ENCODE data around the gene COL23A1. TPM values are rescaled to one million over a fixed set of nuclear protein-coding genes. Genes with fewer than 3 reads are reported as not detected.
"Not testable (repeated sequence)": the region's sequence is repeated elsewhere in the genome, so short reads cannot be mapped to it uniquely, and the experiment has no call there.

The COL23A1 gene
- total RNA-seq, 4 donors from 2014 or later: 7.9 to 20.4 (median 12.0) TPM

GRCh38 chr5:178242416-178242815 lies 347.8 kb downstream of the COL23A1 start:
- WGBS, 2 donors: 78 to 88% methylated on average over 10 of the region's 10 CpGs
- TF ChIP-seq EP300 (IDR thresholded peaks at IDR 0.05): no peak
- no peak for TF ChIP-seq POLR2A (IDR thresholded peaks at IDR 0.05)
- no peak for TF ChIP-seq CTCF (IDR thresholded peaks at IDR 0.05)

GRCh38 chr5:178241688-178242231 lies 348.4 kb downstream of the COL23A1 start:
- Histone ChIP-seq H3K36me3 (no peaks in the 10 kb centered on the region), H3K4me3 (no peak overlapping the region), H3K4me1 (peaks cover 0 to 36% (median 12%) of the 10 kb centered on the region in 4 donors), H3K27me3 (no peaks in the 10 kb centered on the region), H3K27ac (peak overlapping the region in 1 of 4 donors; percentile 10), H3K9me3 (no peaks in the 10 kb centered on the region)
- 74 to 83% methylated on average over 6 to 15 of the region's 15 CpGs for WGBS, 2 donors
- no peak for DNase-seq (ENCODE audit: low spot score in 2 of 2)
- TF ChIP-seq CTCF (IDR thresholded peaks at IDR 0.05) (no peak), EP300 (IDR thresholded peaks at IDR 0.05) (no peak), POLR2A (IDR thresholded peaks at IDR 0.05) (no peak)

More at GRCh38 chr5:178242416-178242815, 347.8 kb downstream of the COL23A1 start:
- no peak for DNase-seq (ENCODE audit: low spot score in 2 of 2)
- Histone ChIP-seq H3K27me3 (no peaks in the 10 kb centered on the region), H3K9me3 (no peaks in the 10 kb centered on the region), H3K27ac (no peak overlapping the region), H3K4me3 (no peak overlapping the region), H3K4me1 (peaks cover 0 to 30% (median 9%) of the 10 kb centered on the region in 4 donors), H3K36me3 (no peaks in the 10 kb centered on the region)

GRCh38 chr5:178241231-178241663 lies 348.9 kb downstream of the COL23A1 start:
- no peaks in the 10 kb centered on the region for H3K9me3 ChIP-seq
- H3K4me1 ChIP-seq: peaks cover 0 to 41% (median 14%) of the 10 kb centered on the region in 4 donors
- H3K36me3 ChIP-seq: no peaks in the 10 kb centered on the region
- H3K4me3 ChIP-seq: no peak overlapping the region
- TF ChIP-seq CTCF (IDR thresholded peaks at IDR 0.05): no peak
- H3K27ac ChIP-seq: peak overlapping the region in 3 of 4 donors; percentile 10 to 59 (median 27)
- WGBS, 2 donors: 17 to 38% methylated on average over 2 to 8 of the region's 8 CpGs
- no peaks in the 10 kb centered on the region for H3K27me3 ChIP-seq
- no peak for DNase-seq (ENCODE audit: low spot score in 2 of 2)

- DNase-seq (ENCODE audit: low spot score in 2 of 2): no peak
- H3K4me1 ChIP-seq: peaks cover 0 to 44% (median 15%) of the 10 kb centered on the region in 4 donors
- TF ChIP-seq EP300 (IDR thresholded peaks at IDR 0.05): no peak
- no peak for TF ChIP-seq CTCF (IDR thresholded peaks at IDR 0.05)
- no peak for TF ChIP-seq POLR2A (IDR thresholded peaks at IDR 0.05)
- H3K36me3 ChIP-seq: no peaks in the 10 kb centered on the region
- H3K27me3 ChIP-seq: no peaks in the 10 kb centered on the region
- H3K4me3 ChIP-seq: no peak overlapping the region
- WGBS, 2 donors: 75 to 91% methylated on average over 4 to 9 of the region's 9 CpGs
- H3K9me3 ChIP-seq: no peaks in the 10 kb centered on the region
- H3K27ac ChIP-seq: peak overlapping the region in 2 of 4 donors; percentile 17 to 59
Observed at GRCh38 chr5:178240766-178241165, 349.4 kb downstream of the COL23A1 start.

GRCh38 chr5:178240341-178240741 lies 349.9 kb downstream of the COL23A1 start:
- WGBS, 2 donors: 82 to 86% methylated on average over 11 to 19 of the region's 19 CpGs
- peak overlapping the region in 2 of 4 donors; percentile 59 for H3K27ac ChIP-seq

GRCh38 chr5:178239626-178240301 lies 350.4 kb downstream of the COL23A1 start:
- not testable (repeated sequence) for H3K4me3 ChIP-seq; H3K9me3 ChIP-seq; DNase-seq (ENCODE audit: low spot score in 2 of 2); H3K27me3 ChIP-seq; H3K36me3 ChIP-seq
- H3K4me1 ChIP-seq: peaks cover 0 to 51% (median 16%) of the 10 kb centered on the region in 4 donors
- H3K27ac ChIP-seq: peak overlapping the region in 3 of 4 donors; percentile 26 to 59 (median 59)
- 71 to 75% methylated on average over 4 to 9 of the region's 16 CpGs for WGBS, 2 donors

More at GRCh38 chr5:178240341-178240741, 349.9 kb downstream of the COL23A1 start:
- Histone ChIP-seq H3K27me3 (no peaks in the 10 kb centered on the region), H3K36me3 (no peaks in the 10 kb centered on the region), H3K4me3 (no peak overlapping the region), H3K4me1 (peaks cover 0 to 45% (median 15%) of the 10 kb centered on the region in 4 donors), H3K9me3 (no peaks in the 10 kb centered on the region)
- TF ChIP-seq CTCF (IDR thresholded peaks at IDR 0.05) (no peak), POLR2A (IDR thresholded peaks at IDR 0.05) (no peak), EP300 (IDR thresholded peaks at IDR 0.05) (no peak)
- no peak for DNase-seq (ENCODE audit: low spot score in 2 of 2)

Data from tibial nerve (tissue), 4 donors.